Mononuclear cell (primary cell): ENCODE measurements around the gene DLD. TPM values are rescaled to one million over a fixed set of nuclear protein-coding genes. Genes with fewer than 3 reads are reported as not detected.
"Not testable (repeated sequence)": the region's sequence is repeated elsewhere in the genome, so short reads cannot be mapped to it uniquely, and the experiment has no call there.

Source experiments
- H3K27me3 ChIP-seq: 2 replicates; pipeline ENCODE4 v1.6.0; 2011; ENCODE audit warnings: low read length, control low read depth; ENCODE audit not compliant: insufficient read depth
- H3K4me1 ChIP-seq: 2 replicates; pipeline ENCODE4 v1.5.1; 2011; ENCODE audit warnings: mild to moderate bottlenecking, low read length, control low read depth; ENCODE audit not compliant: insufficient read depth
- H3K4me3 ChIP-seq: 2 replicates; pipeline ENCODE4 v1.5.1; 2011; ENCODE audit warnings: mild to moderate bottlenecking, low read length, moderate library complexity
- H3K9me3 ChIP-seq: 2 replicates; pipeline ENCODE4 v1.5.1; 2011; ENCODE audit warnings: low read depth, mild to moderate bottlenecking, control low read depth, low read length
- total RNA-seq: library from RNA; depleted of rRNA; stranded (reverse); fragments of >200 nt; gene quantifications from one replicate; pipeline ENCODE4 v1.2.3, GENCODE V29; 2012

The DLD gene
- 118 TPM for total RNA-seq

DNA sequence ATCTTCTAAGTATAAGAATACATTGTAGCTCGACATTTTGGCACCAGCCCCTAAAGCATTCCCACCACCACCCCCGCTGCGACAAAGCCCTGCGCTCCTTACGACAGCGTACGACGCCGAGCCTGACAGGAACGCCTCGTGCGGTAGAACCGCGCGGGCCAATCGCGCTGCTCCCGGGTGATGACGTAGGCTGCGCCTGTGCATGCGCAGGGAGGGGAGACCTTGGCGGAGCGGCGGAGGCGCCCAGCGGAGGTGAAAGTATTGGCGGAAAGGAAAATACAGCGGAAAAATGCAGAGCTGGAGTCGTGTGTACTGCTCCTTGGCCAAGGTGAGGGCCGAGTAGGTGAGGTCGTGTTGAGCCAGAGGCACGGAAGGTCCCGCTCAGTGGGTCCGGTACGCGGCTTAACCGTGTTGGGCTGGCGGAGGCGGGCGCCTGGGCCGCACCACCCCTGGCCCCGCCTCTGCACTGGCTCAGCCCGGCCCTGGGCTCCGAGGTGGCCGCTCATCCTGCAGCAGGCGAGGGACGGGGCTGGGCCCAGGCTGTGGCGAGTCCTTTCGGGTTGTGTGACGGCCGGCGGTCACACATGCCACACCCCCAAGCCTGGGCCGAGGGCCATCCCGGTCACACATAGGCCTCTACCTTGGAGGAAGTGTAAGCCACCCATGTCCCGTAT lies at the start of gene DLD:
DLD (plus strand) TSS at position 222 of the 674 bp plus-strand sequence; CDS start at position 290, 68 bp downstream.
- Histone ChIP-seq H3K4me3 (peak within 1 kb of the TSS; percentile 66), H3K27me3 (no peaks in the 10 kb centered on the region), H3K9me3 (no peaks in the 10 kb centered on the region), H3K4me1 (peaks cover 31% of the 10 kb centered on the region)

- no peaks in the 10 kb centered on the region for H3K9me3 ChIP-seq
- H3K27me3 ChIP-seq: no peaks in the 10 kb centered on the region
- no peak overlapping the region for H3K4me3 ChIP-seq
- H3K4me1 ChIP-seq: no peaks in the 10 kb centered on the region
Observed at GRCh38 chr7:107842213-107842612, 48.8 kb upstream of the DLD start.

GRCh38 chr7:107843184-107843583 lies 47.8 kb upstream of the DLD start:
- no peaks in the 10 kb centered on the region for H3K9me3 ChIP-seq
- no peak overlapping the region for H3K4me3 ChIP-seq
- no peaks in the 10 kb centered on the region for H3K27me3 ChIP-seq
- no peaks in the 10 kb centered on the region for H3K4me1 ChIP-seq

GRCh38 chr7:107846324-107846723 lies 44.7 kb upstream of the DLD start:
- Histone ChIP-seq H3K4me3 (no peak overlapping the region), H3K9me3 (no peaks in the 10 kb centered on the region), H3K4me1 (no peaks in the 10 kb centered on the region), H3K27me3 (no peaks in the 10 kb centered on the region)

GRCh38 chr7:107847168-107847835 lies 43.7 kb upstream of the DLD start:
- Histone ChIP-seq H3K9me3 (no peaks in the 10 kb centered on the region), H3K27me3 (no peaks in the 10 kb centered on the region), H3K4me1 (no peaks in the 10 kb centered on the region), H3K4me3 (no peak overlapping the region)

DNA sequence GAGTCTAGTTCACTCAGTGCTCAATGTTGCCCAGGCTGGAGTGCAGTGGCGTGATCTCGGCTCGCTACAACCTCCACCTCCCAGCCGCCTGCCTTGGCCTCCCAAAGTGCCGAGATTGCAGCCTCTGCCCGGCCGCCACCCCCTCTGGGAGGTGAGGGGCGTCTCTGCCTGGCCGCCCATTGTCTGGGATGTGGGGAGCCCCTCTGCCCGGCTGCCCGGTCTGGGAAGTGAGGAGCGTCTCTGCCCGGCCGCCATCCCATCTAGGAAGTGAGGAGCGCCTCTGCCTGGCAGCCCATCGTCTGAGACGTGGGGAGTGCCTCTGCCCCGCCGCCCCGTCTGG lies 43.2 kb upstream of the DLD start:
- H3K27me3 ChIP-seq, H3K4me3 ChIP-seq, H3K4me1 ChIP-seq, H3K9me3 ChIP-seq: not testable (repeated sequence)

- not testable (repeated sequence) for H3K4me1 ChIP-seq, H3K4me3 ChIP-seq, H3K27me3 ChIP-seq, H3K9me3 ChIP-seq
Observed at GRCh38 chr7:107848211-107848610, 42.8 kb upstream of the DLD start.

- H3K4me1 ChIP-seq: no peaks in the 10 kb centered on the region
- H3K4me3 ChIP-seq: no peak overlapping the region
- no peaks in the 10 kb centered on the region for H3K9me3 ChIP-seq
- H3K27me3 ChIP-seq: no peaks in the 10 kb centered on the region
Observed at GRCh38 chr7:107850216-107850615, 40.8 kb upstream of the DLD start.

DNA sequence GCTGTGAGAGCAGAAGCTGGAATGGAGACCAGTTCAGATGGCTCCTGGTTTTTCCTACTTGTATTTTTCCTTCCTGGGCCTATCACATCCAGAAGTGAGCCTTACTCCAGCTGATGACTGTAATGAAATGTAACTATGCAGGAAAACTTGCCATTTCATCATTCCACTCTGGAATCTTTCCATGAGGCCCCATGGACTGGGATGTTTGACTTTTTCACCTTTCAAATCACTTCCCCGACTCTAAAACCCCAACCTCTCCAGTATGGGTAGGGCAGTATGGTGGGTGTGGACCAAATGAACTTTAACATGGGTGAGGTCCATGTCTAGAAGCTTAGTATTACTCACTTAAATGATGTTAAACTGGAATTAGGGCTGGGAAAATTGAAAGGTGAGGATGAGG lies 40.3 kb upstream of the DLD start:
- no peaks in the 10 kb centered on the region for H3K9me3 ChIP-seq
- no peaks in the 10 kb centered on the region for H3K4me1 ChIP-seq
- H3K4me3 ChIP-seq: no peak overlapping the region
- H3K27me3 ChIP-seq: no peaks in the 10 kb centered on the region

DNA sequence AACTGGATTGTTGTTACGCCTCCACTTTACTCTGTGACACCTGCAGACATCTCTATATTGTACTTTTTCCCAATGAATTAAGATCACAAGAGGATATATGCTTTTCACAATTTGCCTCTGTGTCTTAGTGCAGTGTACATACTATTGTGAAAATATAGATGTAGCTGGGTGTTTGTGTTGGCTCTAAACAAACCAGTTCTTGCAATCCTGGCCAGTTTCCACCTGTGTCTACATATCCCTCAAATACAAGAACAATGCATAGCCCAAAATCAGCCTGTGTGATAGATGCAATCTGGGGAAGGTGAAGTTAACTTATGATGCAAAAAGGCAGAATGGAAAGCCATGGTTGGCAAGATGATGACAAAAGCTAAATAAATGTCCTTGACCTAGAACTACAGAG lies 36.5 kb upstream of the DLD start:
- peaks cover 21% of the 10 kb centered on the region for H3K4me1 ChIP-seq
- no peak overlapping the region for H3K4me3 ChIP-seq
- H3K9me3 ChIP-seq: no peaks in the 10 kb centered on the region
- no peaks in the 10 kb centered on the region for H3K27me3 ChIP-seq

GRCh38 chr7:107854989-107855388 lies 36.0 kb upstream of the DLD start:
- Histone ChIP-seq H3K4me1 (peaks cover 21% of the 10 kb centered on the region), H3K9me3 (no peaks in the 10 kb centered on the region), H3K27me3 (no peaks in the 10 kb centered on the region), H3K4me3 (no peak overlapping the region)

DNA sequence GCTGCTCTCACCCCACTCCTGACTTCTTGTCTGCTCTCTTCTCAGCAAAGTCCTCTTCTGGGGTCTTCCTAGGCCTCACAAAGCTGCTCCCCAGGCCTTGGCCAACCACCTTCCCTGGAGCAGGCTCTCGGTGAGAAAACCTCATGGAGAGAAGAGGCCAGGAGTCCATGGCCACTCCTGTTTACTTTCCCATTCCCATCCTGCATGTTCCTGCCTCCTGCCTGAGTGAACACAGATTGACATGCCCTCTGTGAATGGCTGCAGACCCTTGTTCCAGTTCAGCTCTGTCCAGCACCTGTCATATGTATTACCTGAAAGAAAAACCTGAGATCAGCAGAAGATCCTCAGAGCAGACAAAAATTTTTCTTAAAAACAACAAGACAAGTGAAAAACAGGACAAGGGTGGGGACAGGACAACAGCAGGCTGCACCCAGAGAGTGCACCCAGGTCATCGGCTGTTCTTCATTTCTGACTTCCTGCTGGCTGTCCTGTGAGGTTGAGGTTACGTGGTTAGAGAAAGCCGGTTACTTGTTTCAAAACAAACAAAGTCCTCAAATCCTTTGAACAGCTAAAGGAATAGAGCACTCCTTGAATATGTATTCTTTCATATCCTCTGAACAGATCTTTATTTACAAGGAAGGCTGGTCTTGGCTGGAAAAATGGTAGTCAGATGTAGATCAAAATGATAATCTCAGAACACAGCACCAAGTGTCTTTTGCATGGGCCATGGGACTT lies 34.0 kb upstream of the DLD start:
- H3K9me3 ChIP-seq: no peaks in the 10 kb centered on the region
- no peak overlapping the region for H3K4me3 ChIP-seq
- no peaks in the 10 kb centered on the region for H3K27me3 ChIP-seq
- H3K4me1 ChIP-seq: peaks cover 21% of the 10 kb centered on the region

GRCh38 chr7:107857541-107857912 lies 33.5 kb upstream of the DLD start:
- Histone ChIP-seq H3K27me3 (no peaks in the 10 kb centered on the region), H3K9me3 (no peaks in the 10 kb centered on the region), H3K4me1 (peaks cover 21% of the 10 kb centered on the region), H3K4me3 (no peak overlapping the region)

GRCh38 chr7:107858280-107858679 lies 32.7 kb upstream of the DLD start:
- H3K9me3 ChIP-seq: no peaks in the 10 kb centered on the region
- H3K4me1 ChIP-seq: peaks cover 21% of the 10 kb centered on the region
- H3K27me3 ChIP-seq: no peaks in the 10 kb centered on the region
- H3K4me3 ChIP-seq: no peak overlapping the region

DNA sequence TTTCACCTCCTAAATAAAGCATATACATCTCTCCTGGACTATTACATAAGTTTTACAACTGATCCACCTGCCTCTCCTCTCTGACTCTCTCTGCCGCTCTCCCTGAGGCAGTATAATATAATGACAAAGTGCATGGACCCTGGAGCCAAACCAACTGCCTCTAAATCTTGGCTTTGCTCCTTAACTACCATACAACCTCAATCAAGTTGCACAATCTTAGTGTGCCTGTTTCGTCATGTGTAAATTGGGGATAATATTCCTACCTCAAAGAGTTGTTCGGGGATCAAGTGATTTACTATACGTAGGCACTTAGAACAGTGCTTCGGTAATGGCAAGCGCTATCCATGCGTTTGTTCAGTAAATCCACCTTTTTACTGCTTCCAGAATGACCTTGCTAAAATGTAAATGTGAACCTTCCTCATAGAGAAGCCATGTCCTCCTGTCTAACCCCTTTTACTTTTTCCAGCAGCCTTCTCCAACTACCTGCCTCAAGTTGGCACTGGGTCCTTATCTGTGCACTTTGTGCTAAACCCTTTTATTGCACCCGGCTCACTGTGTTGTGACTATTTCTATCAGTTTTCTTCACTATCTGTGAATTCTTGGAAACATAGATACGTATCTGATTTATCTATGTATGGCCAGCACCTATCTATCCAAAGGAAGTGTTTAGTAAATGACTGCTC lies 30.6 kb upstream of the DLD start:
- H3K9me3 ChIP-seq: no peaks in the 10 kb centered on the region
- H3K4me1 ChIP-seq: peaks cover 21% of the 10 kb centered on the region
- no peaks in the 10 kb centered on the region for H3K27me3 ChIP-seq
- no peak overlapping the region for H3K4me3 ChIP-seq
